Measurements from ENCODE around the gene RHCE.
"Not testable (repeated sequence)": the region's sequence is repeated elsewhere in the genome, so short reads cannot be mapped to it uniquely, and the experiment has no call there.

DNA sequence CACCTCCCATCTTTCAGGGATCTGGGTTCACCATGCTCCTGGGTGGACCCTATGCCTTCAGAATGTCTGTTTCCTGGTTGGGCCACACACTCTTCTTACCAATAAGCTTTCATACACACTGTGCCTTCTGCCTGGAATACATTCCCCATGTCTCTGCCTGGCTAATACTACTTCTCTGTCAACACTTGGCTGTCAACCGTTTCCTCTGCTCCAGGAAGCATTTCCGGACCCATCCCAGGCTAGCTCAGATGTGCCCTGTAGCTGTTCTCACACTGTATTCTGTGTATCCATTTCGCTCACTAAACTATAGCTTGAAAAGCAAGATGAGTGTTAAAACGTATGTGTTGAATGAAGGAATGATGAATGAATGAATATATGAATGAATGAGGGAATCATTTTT lies 33.5 kb downstream of the RHCE start:
- TF ChIP-seq, protein P1, sequence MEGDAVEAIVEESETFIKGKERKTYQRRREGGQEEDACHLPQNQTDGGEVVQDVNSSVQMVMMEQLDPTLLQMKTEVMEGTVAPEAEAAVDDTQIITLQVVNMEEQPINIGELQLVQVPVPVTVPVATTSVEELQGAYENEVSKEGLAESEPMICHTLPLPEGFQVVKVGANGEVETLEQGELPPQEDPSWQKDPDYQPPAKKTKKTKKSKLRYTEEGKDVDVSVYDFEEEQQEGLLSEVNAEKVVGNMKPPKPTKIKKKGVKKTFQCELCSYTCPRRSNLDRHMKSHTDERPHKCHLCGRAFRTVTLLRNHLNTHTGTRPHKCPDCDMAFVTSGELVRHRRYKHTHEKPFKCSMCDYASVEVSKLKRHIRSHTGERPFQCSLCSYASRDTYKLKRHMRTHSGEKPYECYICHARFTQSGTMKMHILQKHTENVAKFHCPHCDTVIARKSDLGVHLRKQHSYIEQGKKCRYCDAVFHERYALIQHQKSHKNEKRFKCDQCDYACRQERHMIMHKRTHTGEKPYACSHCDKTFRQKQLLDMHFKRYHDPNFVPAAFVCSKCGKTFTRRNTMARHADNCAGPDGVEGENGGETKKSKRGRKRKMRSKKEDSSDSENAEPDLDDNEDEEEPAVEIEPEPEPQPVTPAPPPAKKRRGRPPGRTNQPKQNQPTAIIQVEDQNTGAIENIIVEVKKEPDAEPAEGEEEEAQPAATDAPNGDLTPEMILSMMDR (IDR thresholded peaks at IDR 0.05; ENCODE audit: insufficient read depth, low read depth, low read length): not testable (repeated sequence)
- not testable (repeated sequence) for TF ChIP-seq EZH2 (IDR thresholded peaks at IDR 0.05; ENCODE audit: insufficient read depth, low read length)
